Kidney (tissue), 14 donors: ENCODE results near the gene RIC3. TPM values are rescaled to one million over a fixed set of nuclear protein-coding genes. Genes with fewer than 3 reads are reported as not detected.

Source experiments
- DNase-seq, 5 donors: peaks; one replicate each; pipeline ENCODE4 v3.0.0-alpha.2; 2013 to 2020
- FAIRE-seq: peaks from 2 replicates; lab custom pipeline; 2012; peaks lifted over from hg19 to GRCh38; lab: Jason Lieb, UNC
- H3K27ac ChIP-seq, 2 donors: one replicate each; pipeline ENCODE4 v1.7.0; 2013; ENCODE audit warnings: low read depth in 2 of 2, low read length in 2 of 2, inconsistent platforms in 1 of 2
- H3K27me3 ChIP-seq: one replicate; pipeline ENCODE4 v1.7.1; 2013; ENCODE audit warnings: low read length, inconsistent platforms; ENCODE audit not compliant: control insufficient read depth, insufficient read depth
- H3K36me3 ChIP-seq, 3 donors: one replicate each; pipeline versions ENCODE4 v1.7.0 to v1.7.1; 2013; ENCODE audit warnings: low read length in 3 of 3, control low read depth in 1 of 3, inconsistent platforms in 1 of 3; ENCODE audit not compliant: insufficient read depth in 3 of 3, control insufficient read depth in 2 of 3
- H3K4me1 ChIP-seq, 3 donors: one replicate each; pipeline versions ENCODE4 v1.7.0 to v1.7.1; 2013; ENCODE audit warnings: low read length in 3 of 3, inconsistent platforms in 1 of 3, low read depth in 1 of 3; ENCODE audit not compliant: control insufficient read depth in 2 of 3, insufficient read depth in 2 of 3
- H3K4me3 ChIP-seq, 3 donors: one replicate each; pipeline versions ENCODE4 v1.7.0 to v1.8.1; 2013; ENCODE audit warnings: low read length in 3 of 3, control low read depth in 1 of 3, inconsistent platforms in 1 of 3
- H3K9ac ChIP-seq, 3 donors: one replicate each; pipeline versions ENCODE4 v1.7.0 to v1.7.1; 2013; ENCODE audit warnings: low read length in 3 of 3, control low read depth in 1 of 3, inconsistent platforms in 1 of 3
- H3K9me3 ChIP-seq, 3 donors: one replicate each; pipeline versions ENCODE4 v1.7.0 to v1.7.1; 2013; ENCODE audit warnings: low read length in 3 of 3, control low read depth in 1 of 3, inconsistent platforms in 1 of 3; ENCODE audit not compliant: control insufficient read depth in 2 of 3, insufficient read depth in 1 of 3
- intact Hi-C: fragments of 100-400 bp; cut with DNase I; formaldehyde crosslinking; loops from one replicate; pipeline ENCODE4 v1.11.1; 2022
- polyA plus RNA-seq: library from polyadenylated mRNA; stranded (reverse); fragments of 350-450 nt; fragmentation: Illumina TruSeq; extraction: RNeasy Lipid Tissue Mini Kit (QIAGEN cat#74804); gene quantifications from one replicate; pipeline ENCODE4 v1.2.3, GENCODE V29; 2014; ENCODE audit warnings: low read depth, low replicate concordance; ENCODE audit not compliant: insufficient read depth
- total RNA-seq: library from RNA; stranded (reverse); fragmentation: NEBNext Ultra II Directional; extraction: Animal tissue kit (Norgen Biotek cat#: 25700); gene quantifications from one replicate; pipeline ENCODE4 v1.2.1, GENCODE V29; 2021
- TF ChIP-seq, protein P1 (sequence below): IDR thresholded peaks from 3 replicates; pipeline ENCODE4 v1.5.1; 2012; ENCODE audit warnings: mild to moderate bottlenecking, moderate library complexity, borderline replicate concordance; ENCODE audit not compliant: insufficient read depth; ENCODE audit errors: extremely low read depth
- donor health status: control.
- donor health status: control.
- donor health status: control.
- donor health status: control.
- donor health status: control.
- donor health status: DM: yes; HTN: yes; CAD: no.
- donor health status: Normal renal cell carcinoma (clear cell type).

The RIC3 gene
- total and polyA plus RNA-seq, 2 donors from 2014 or later = 10.5 to 30.7 TPM

DNA sequence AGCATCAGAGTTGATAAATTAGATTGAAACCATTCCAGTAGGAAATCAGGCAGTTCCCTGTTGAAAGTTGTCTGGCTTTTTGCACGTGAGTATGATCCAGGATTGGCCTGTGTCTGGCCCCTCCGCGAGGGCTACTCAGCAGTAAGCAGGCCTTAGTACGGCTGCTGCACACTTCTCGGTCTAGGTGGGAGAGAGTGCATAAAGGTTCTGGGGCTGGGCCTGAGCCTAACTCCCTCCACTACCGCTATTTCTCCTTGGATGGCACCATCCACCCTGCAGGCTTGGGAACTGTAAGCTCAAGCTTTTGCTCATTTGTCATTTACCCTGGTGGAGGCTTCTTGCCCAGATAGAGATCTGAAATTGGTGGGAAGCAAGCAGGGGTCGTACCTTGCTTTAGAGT lies 65.9 kb downstream of the RIC3 start:
- intact Hi-C loops = no loop called here

DNA sequence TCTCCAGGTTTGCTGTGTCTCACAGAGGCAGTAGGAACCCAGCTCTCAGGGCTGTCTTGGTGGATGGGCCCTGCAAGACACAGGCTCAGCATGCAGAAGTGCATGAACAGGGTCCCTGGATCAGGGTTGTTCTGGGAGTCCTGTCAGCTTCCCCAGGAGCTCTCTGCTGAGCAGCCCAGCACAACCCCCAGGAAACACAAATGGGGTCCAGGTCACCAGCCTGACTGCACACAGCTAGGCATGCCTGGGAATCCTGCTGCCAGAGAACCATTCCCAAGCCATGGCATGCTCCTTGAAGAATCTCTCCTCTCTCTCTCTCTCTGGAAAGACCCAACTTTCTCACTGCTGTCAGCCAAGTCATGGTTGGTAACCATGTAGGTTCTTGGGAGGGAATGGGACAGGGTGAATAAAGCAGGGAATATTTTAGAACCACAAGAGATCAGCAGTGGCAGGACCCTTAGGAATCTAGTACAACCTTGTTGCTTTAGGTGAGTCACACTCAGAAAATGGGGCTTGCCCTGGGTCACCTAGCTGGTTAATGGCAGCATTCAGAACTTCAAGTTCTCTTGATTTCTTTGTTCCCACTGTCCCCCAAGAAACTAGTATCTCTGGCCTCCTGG lies 66.4 kb downstream of the RIC3 start:
- FAIRE-seq (no peak), DNase-seq (no peak)
- Histone ChIP-seq H3K4me3 (no peak overlapping the region), H3K27me3 (no peaks in the 10 kb centered on the region), H3K27ac (no peak overlapping the region), H3K36me3 (peaks cover 4 to 67% (median 36%) of the 10 kb centered on the region in 3 donors), H3K4me1 (no peaks in the 10 kb centered on the region), H3K9me3 (no peaks in the 10 kb centered on the region), H3K9ac (no peak overlapping the region)
- TF ChIP-seq, protein P1, sequence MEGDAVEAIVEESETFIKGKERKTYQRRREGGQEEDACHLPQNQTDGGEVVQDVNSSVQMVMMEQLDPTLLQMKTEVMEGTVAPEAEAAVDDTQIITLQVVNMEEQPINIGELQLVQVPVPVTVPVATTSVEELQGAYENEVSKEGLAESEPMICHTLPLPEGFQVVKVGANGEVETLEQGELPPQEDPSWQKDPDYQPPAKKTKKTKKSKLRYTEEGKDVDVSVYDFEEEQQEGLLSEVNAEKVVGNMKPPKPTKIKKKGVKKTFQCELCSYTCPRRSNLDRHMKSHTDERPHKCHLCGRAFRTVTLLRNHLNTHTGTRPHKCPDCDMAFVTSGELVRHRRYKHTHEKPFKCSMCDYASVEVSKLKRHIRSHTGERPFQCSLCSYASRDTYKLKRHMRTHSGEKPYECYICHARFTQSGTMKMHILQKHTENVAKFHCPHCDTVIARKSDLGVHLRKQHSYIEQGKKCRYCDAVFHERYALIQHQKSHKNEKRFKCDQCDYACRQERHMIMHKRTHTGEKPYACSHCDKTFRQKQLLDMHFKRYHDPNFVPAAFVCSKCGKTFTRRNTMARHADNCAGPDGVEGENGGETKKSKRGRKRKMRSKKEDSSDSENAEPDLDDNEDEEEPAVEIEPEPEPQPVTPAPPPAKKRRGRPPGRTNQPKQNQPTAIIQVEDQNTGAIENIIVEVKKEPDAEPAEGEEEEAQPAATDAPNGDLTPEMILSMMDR = no peak
- intact Hi-C loops = no loop called here

More for the DNA sequence above, 65.9 kb downstream of the RIC3 start:
- Histone ChIP-seq H3K36me3 (peaks cover 4 to 64% (median 37%) of the 10 kb centered on the region in 3 donors), H3K4me3 (no peak overlapping the region), H3K27me3 (no peaks in the 10 kb centered on the region), H3K9me3 (no peaks in the 10 kb centered on the region), H3K27ac (no peak overlapping the region), H3K4me1 (no peaks in the 10 kb centered on the region), H3K9ac (no peak overlapping the region)
- TF ChIP-seq, protein P1 = no peak
- FAIRE-seq (no peak), DNase-seq (no peak)

DNA sequence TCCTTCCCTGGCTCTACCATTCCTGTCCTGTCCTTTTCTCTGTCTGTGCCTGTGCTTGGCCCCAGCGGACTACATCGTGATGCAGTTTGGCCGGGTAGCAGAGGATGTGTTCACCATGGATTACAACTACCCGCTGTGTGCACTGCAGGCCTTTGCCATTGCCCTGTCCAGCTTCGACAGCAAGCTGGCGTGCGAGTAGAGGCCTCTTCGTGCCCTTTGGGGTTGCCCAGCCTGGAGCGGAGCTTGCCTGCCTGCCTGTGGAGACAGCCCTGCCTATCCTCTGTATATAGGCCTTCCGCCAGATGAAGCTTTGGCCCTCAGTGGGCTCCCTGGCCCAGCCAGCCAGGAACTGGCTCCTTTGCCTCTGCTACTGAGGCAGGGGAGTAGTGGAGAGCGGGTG lies 67.4 kb downstream of the RIC3 start:
- intact Hi-C loops = no loop called here
- DNase-seq (peak in 1 of 5 donors; percentile 5), FAIRE-seq (no peak)
- Histone ChIP-seq H3K36me3 (peaks cover 4 to 68% (median 38%) of the 10 kb centered on the region in 3 donors), H3K9ac (no peak overlapping the region), H3K4me3 (no peak overlapping the region), H3K27me3 (no peaks in the 10 kb centered on the region), H3K27ac (no peak overlapping the region), H3K4me1 (no peaks in the 10 kb centered on the region), H3K9me3 (no peaks in the 10 kb centered on the region)
- TF ChIP-seq, protein P1 = no peak

DNA sequence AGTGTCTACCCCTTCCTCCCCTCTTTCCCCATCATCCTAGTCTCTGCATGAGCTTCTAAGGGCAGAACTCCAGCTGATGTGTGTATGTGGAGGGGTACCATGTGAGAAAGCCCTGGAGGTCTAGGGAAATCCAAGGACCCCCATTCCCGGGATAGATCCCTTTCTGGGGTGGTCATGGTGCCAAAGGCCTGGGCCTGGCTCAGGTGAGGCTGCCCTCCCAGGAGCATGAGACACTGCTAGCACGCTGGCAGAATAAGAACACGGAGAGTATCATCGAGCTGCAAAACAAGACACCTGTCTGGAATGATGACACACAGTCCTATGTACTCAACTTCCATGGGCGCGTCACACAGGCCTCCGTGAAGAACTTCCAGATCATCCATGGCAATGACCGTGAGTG lies 68.2 kb downstream of the RIC3 start:
- Histone ChIP-seq H3K9ac (no peak overlapping the region), H3K27me3 (no peaks in the 10 kb centered on the region), H3K4me1 (no peaks in the 10 kb centered on the region), H3K4me3 (no peak overlapping the region), H3K36me3 (peaks cover 4 to 60% (median 37%) of the 10 kb centered on the region in 3 donors), H3K9me3 (no peaks in the 10 kb centered on the region), H3K27ac (no peak overlapping the region)
- TF ChIP-seq, protein P1 = no peak
- intact Hi-C loops = no loop called here
- FAIRE-seq (no peak), DNase-seq (no peak)
